ENCODE measurements around the gene SLC25A22. TPM values are rescaled to one million over a fixed set of nuclear protein-coding genes. Genes with fewer than 3 reads are reported as not detected.
A peak's percentile ranks its signal among the peaks of the same experiment; 100 is the strongest.

Gene SLC25A22
- total and polyA plus RNA-seq, 4 donors, result 10.6 to 38.2 (median 27.5) TPM

- Histone ChIP-seq H3K27me3 (ENCODE audit: control insufficient read depth in 3 of 3, insufficient read depth in 3 of 3, low read length in 2 of 3) (no peaks in the 10 kb centered on the region), H3K9ac (ENCODE audit: insufficient read depth in 1 of 2, low read length in 2 of 2) (no peak overlapping the region), H3K4me3 (no peak overlapping the region), H3K27ac (ENCODE audit: low read depth in 1 of 2, low read length in 1 of 2) (peak overlapping the region in 1 of 2 donors; percentile 15), H3K36me3 (ENCODE audit: control insufficient read depth in 4 of 4, insufficient read depth in 4 of 4, low read length in 4 of 4) (peaks cover 4 to 46% (median 18%) of the 10 kb centered on the region in 4 donors), H3K4me1 (ENCODE audit: control insufficient read depth in 5 of 5, insufficient read depth in 5 of 5, low read length in 5 of 5) (peaks cover 6 to 29% (median 10%) of the 10 kb centered on the region in 5 donors), H3K9me3 (ENCODE audit: control insufficient read depth in 4 of 4, insufficient read depth in 3 of 4, low read length in 3 of 4) (no peaks in the 10 kb centered on the region)
- TF ChIP-seq CTCF (IDR thresholded peaks at IDR 0.05; ENCODE audit: control extremely low read depth, extremely low read depth), result no peak
- ATAC-seq (ENCODE audit: insufficient read depth, low FRiP score), result no peak
- DNase-seq, result no peak
- 82 to 83% methylated on average over 8 of the region's 8 CpGs for WGBS, 2 donors
These were observed 39.9 kb upstream of the SLC25A22 start for GRCh38 chr11:837990-838307.

GRCh38 chr11:837189-837989, 39.3 kb upstream of the SLC25A22 start:
- TF ChIP-seq CTCF (IDR thresholded peaks at IDR 0.05; ENCODE audit: control extremely low read depth, extremely low read depth), result no peak
- peaks cover 4 to 46% (median 18%) of the 10 kb centered on the region in 4 donors for H3K36me3 ChIP-seq (ENCODE audit: control insufficient read depth in 4 of 4, insufficient read depth in 4 of 4, low read length in 4 of 4)
- no peaks in the 10 kb centered on the region for H3K27me3 ChIP-seq (ENCODE audit: control insufficient read depth in 3 of 3, insufficient read depth in 3 of 3, low read length in 2 of 3)
- no peak overlapping the region for H3K4me3 ChIP-seq
- WGBS, 2 donors, result 86 to 89% methylated on average over 22 of the region's 22 CpGs
- peaks cover 6 to 30% (median 10%) of the 10 kb centered on the region in 5 donors for H3K4me1 ChIP-seq (ENCODE audit: control insufficient read depth in 5 of 5, insufficient read depth in 5 of 5, low read length in 5 of 5)
- no peak for DNase-seq
- peak overlapping the region in 1 of 2 donors; percentile 15 for H3K27ac ChIP-seq (ENCODE audit: low read depth in 1 of 2, low read length in 1 of 2)
- H3K9me3 ChIP-seq (ENCODE audit: control insufficient read depth in 4 of 4, insufficient read depth in 3 of 4, low read length in 3 of 4), result no peaks in the 10 kb centered on the region
- H3K9ac ChIP-seq (ENCODE audit: insufficient read depth in 1 of 2, low read length in 2 of 2), result no peak overlapping the region
- ATAC-seq (ENCODE audit: insufficient read depth, low FRiP score), result no peak

- Histone ChIP-seq H3K9ac (ENCODE audit: insufficient read depth in 1 of 2, low read length in 2 of 2) (no peak overlapping the region), H3K27ac (ENCODE audit: low read depth in 1 of 2, low read length in 1 of 2) (peak overlapping the region in 1 of 2 donors; percentile 8), H3K4me3 (no peak overlapping the region), H3K36me3 (ENCODE audit: control insufficient read depth in 4 of 4, insufficient read depth in 4 of 4, low read length in 4 of 4) (peaks cover 4 to 46% (median 18%) of the 10 kb centered on the region in 4 donors), H3K9me3 (ENCODE audit: control insufficient read depth in 4 of 4, insufficient read depth in 3 of 4, low read length in 3 of 4) (no peaks in the 10 kb centered on the region), H3K27me3 (ENCODE audit: control insufficient read depth in 3 of 3, insufficient read depth in 3 of 3, low read length in 2 of 3) (peaks cover 0 to 3% (median 0%) of the 10 kb centered on the region in 3 donors), H3K4me1 (ENCODE audit: control insufficient read depth in 5 of 5, insufficient read depth in 5 of 5, low read length in 5 of 5) (peaks cover 6 to 36% (median 10%) of the 10 kb centered on the region in 5 donors)
- TF ChIP-seq CTCF (IDR thresholded peaks at IDR 0.05; ENCODE audit: control extremely low read depth, extremely low read depth), result no peak
- no peak for DNase-seq
- WGBS, 2 donors, result 86 to 94% methylated on average over 9 of the region's 9 CpGs
- no peak for ATAC-seq (ENCODE audit: insufficient read depth, low FRiP score)
These were observed 38.6 kb upstream of the SLC25A22 start for GRCh38 chr11:836700-837099.

Data from lung (tissue), 12 donors.